Breast epithelium (tissue), 4 donors: ENCODE data around the gene CCL28. TPM values are rescaled to one million over a fixed set of nuclear protein-coding genes. Genes with fewer than 3 reads are reported as not detected.
"Not testable (repeated sequence)": the region's sequence is repeated elsewhere in the genome, so short reads cannot be mapped to it uniquely, and the experiment has no call there.

Experiments used
- DNase-seq, 2 donors: peaks; one replicate each; pipeline ENCODE4 v3.0.0-alpha.2; 2019; ENCODE audit warnings: low spot score in 2 of 2
- H3K27ac ChIP-seq, 2 donors: fragments of 200-600 bp; sonication (generic) in 1 of 2; one replicate each; pipeline ENCODE4 v1.5.1; 2016 to 2019; ENCODE audit warnings: mild to moderate bottlenecking in 1 of 2
- H3K27me3 ChIP-seq, 2 donors: fragments of 200-600 bp; sonication (generic) in 1 of 2; one replicate each; pipeline versions ENCODE4 v1.5.1 to v1.6.0; 2017 to 2019; ENCODE audit warnings: control low read depth in 1 of 2, mild to moderate bottlenecking in 1 of 2
- H3K36me3 ChIP-seq: fragments of 200-600 bp; one replicate; pipeline ENCODE4 v1.5.1; 2019
- H3K4me1 ChIP-seq, 2 donors: fragments of 200-600 bp; sonication (generic); one replicate each; pipeline ENCODE4 v1.5.1; 2016 to 2019; ENCODE audit warnings: control low read depth in 1 of 2
- H3K4me3 ChIP-seq, 3 donors: fragments of 200-600 bp; sonication (generic); 1 replicate in 2 of 3; 2 replicates in 1 of 3; pipeline ENCODE4 v1.5.1; 2016 to 2019; ENCODE audit warnings: mild to moderate bottlenecking in 3 of 3, moderate library complexity in 2 of 3
- H3K9me3 ChIP-seq, 2 donors: fragments of 200-600 bp; sonication (generic) in 1 of 2; one replicate each; pipeline ENCODE4 v1.5.1; 2016 to 2019; ENCODE audit warnings: control low read depth in 1 of 2
- POLR2A ChIP-seq: fragments of 450-650 bp; IDR thresholded peaks from one replicate; pipeline ENCODE4 v1.6.1; 2016; ENCODE audit warnings: antibody characterized with exemption, mild to moderate bottlenecking, moderate library complexity
- POLR2AphosphoS5 ChIP-seq, 3 donors: sonication (generic); formaldehyde crosslinking; IDR thresholded peaks; one replicate each; pipeline ENCODE4 v1.6.1; 2017; ENCODE audit warnings: antibody characterized with exemption in 3 of 3
- intact Hi-C: fragments of 100-400 bp; cut with DNase I; formaldehyde crosslinking; loops from one replicate; pipeline ENCODE4 v1.15.1; 2023; ENCODE audit warnings: low total_unique reads
- total RNA-seq, 3 donors: library from RNA; depleted of rRNA; stranded (reverse); fragments of >200 nt; gene quantifications; one replicate each; pipeline ENCODE4 v1.1.0, GENCODE V29; 2016
- TF ChIP-seq, protein P1 (sequence below), 3 donors: fragments of 450-650 bp; IDR thresholded peaks; one replicate each; pipeline ENCODE4 v1.5.1; 2016 to 2017; ENCODE audit warnings: antibody characterized with exemption in 3 of 3, mild to moderate bottlenecking in 3 of 3, moderate library complexity in 3 of 3

The CCL28 gene, protein sequence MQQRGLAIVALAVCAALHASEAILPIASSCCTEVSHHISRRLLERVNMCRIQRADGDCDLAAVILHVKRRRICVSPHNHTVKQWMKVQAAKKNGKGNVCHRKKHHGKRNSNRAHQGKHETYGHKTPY
- 100 to 1,000 TPM in 1 of 3 donors, 10 to 100 TPM in 1, 1 to 10 TPM in 1; 4.0 to 192 (median 53.4) TPM for total RNA-seq

DNA sequence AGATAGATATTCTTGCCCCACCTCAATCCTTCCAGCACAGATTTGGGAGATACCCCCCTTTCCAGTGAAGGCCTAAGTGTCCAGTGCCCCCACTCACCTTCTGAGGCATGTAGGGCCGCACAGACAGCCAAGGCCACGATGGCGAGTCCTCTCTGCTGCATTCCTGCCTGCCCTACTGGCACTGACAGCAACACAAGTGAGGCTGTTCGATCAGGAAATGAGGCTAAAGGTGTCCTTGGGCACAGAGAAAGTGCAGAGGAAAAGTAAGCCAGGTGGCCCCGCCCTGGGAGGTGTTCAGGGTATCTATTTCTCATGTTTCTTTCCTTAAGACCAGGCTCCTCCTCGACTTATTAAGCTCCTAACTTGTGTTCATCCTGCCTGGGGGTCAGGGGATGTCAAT is at the start of gene CCL28:
CCL28 (minus strand) TSS at position 236 of the 400 bp plus-strand sequence; CDS start at position 161, 75 bp downstream.
- no peaks in the 10 kb centered on the region for H3K4me1 ChIP-seq
- TF ChIP-seq, protein P1, sequence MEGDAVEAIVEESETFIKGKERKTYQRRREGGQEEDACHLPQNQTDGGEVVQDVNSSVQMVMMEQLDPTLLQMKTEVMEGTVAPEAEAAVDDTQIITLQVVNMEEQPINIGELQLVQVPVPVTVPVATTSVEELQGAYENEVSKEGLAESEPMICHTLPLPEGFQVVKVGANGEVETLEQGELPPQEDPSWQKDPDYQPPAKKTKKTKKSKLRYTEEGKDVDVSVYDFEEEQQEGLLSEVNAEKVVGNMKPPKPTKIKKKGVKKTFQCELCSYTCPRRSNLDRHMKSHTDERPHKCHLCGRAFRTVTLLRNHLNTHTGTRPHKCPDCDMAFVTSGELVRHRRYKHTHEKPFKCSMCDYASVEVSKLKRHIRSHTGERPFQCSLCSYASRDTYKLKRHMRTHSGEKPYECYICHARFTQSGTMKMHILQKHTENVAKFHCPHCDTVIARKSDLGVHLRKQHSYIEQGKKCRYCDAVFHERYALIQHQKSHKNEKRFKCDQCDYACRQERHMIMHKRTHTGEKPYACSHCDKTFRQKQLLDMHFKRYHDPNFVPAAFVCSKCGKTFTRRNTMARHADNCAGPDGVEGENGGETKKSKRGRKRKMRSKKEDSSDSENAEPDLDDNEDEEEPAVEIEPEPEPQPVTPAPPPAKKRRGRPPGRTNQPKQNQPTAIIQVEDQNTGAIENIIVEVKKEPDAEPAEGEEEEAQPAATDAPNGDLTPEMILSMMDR (IDR thresholded peaks at IDR 0.05): no peak
- TF ChIP-seq POLR2AphosphoS5 (IDR thresholded peaks at IDR 0.05): no peak
- H3K9me3 ChIP-seq: no peaks in the 10 kb centered on the region
- H3K36me3 ChIP-seq: no peaks in the 10 kb centered on the region
- DNase-seq: no peak
- peak within 1 kb of the TSS; percentile 69 to 79 for H3K27ac ChIP-seq
- peak within 1 kb of the TSS in 2 of 3 donors; percentile 17 to 41 for H3K4me3 ChIP-seq
- intact Hi-C loops: no loop called here
- H3K27me3 ChIP-seq: no peaks in the 10 kb centered on the region

DNA sequence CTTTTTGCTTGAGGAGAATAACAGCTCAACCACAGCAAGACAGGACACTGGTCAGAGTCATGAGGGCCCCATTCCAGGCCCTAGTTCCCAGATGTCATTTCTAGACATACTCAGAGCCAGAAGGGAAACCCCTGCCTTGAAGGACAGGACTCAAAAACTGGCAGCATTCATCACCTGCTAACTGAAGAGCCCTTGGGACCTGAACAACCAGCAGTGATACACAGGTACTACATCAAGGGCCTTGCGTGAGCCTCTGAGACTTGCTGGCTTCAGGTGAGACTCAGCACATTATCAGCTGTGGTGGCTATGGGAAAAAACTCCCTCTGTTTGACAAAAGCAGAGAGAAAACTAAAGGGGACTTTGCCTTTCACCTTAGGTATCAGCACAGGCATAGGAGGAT is 48.9 kb upstream of the CCL28 start:
- Histone ChIP-seq H3K4me3 (no peak overlapping the region), H3K36me3 (no peaks in the 10 kb centered on the region), H3K27ac (no peak overlapping the region), H3K9me3 (peaks cover 12 to 21% of the 10 kb centered on the region in 2 donors), H3K27me3 (no peaks in the 10 kb centered on the region), H3K4me1 (no peaks in the 10 kb centered on the region)
- intact Hi-C loops: no loop called here
- TF ChIP-seq POLR2A: no peak
- DNase-seq: no peak

DNA sequence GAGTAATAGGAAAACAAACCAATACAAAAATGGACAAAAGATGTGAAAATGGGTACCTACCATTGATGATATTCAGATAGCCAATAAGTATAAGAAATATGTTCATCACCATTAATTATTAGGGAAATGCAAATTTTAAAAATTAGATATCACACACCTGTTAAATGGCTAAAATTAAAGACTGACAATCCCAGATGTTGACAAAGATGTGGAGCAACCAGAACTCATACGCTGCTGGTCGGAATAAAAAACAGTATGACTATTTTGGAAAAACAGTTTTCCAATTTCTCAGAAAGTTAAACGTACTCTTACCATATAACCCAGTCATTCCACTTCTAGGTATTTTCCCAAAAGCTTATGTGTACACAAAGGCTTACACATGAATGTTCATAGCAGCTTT is 44.4 kb upstream of the CCL28 start:
- Histone ChIP-seq H3K27ac (no peak overlapping the region), H3K4me3 (no peak overlapping the region), H3K4me1 (no peaks in the 10 kb centered on the region), H3K9me3 (peaks cover 12 to 21% of the 10 kb centered on the region in 2 donors), H3K36me3 (no peaks in the 10 kb centered on the region), H3K27me3 (no peaks in the 10 kb centered on the region)
- DNase-seq: no peak
- TF ChIP-seq, protein P1 (IDR thresholded peaks at IDR 0.05): no peak
- TF ChIP-seq POLR2A: no peak
- no peak for TF ChIP-seq POLR2AphosphoS5 (IDR thresholded peaks at IDR 0.05)
- intact Hi-C loops: no loop called here

DNA sequence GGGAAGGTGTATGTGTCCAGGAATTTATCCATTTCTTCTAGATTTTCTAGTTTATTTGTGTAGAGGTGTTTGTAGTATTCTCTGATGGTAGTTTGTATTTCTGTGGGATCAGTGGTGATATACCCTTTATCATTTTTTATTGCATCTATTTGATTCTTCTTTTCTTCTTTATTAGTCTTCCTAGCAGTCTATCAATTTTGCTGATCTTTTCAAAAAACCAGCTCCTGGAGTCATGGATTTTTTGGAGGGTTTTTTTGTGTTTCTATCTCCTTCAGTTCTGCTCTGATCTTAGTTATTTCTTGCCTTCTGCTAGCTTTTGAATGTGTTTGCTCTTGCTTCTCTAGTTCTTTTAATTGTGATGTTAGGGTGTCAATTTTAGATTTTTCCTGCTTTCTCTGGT is 29.4 kb upstream of the CCL28 start:
- H3K27me3 ChIP-seq, DNase-seq, H3K36me3 ChIP-seq, H3K4me1 ChIP-seq, H3K4me3 ChIP-seq, intact Hi-C loops, H3K27ac ChIP-seq: not testable (repeated sequence)
- H3K9me3 ChIP-seq: peaks cover 18 to 20% of the 10 kb centered on the region in 2 donors

DNA sequence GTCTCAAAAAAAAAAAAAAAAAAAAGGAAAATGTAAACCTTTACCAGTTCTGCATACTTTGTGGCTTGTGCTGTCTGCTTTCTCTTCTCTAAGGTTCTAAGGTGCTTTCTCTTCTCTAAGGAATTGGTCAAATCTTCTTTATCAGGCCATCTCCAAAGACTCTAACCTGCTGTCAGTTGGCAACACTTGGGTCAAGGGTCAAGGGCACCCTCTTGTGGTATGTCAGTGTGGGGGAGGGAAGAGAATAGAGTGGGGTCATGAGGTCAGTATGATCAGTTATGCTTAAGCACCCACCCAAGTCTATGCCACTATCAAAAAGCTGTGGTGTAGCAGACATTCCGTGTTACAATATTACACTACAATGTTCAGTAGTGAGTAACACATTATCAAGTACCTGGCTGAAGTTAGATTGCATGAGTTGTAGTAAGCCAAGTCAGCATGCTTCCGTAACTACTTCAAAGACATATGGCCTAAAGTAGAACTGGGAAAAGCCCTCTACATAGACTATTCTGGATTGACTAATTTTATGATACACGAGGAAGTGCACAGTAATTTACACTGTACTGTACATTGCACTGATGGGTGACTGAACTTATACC is 25.0 kb upstream of the CCL28 start:
- Histone ChIP-seq H3K9me3 (peaks cover 13 to 20% of the 10 kb centered on the region in 2 donors), H3K36me3 (no peaks in the 10 kb centered on the region), H3K4me3 (no peak overlapping the region), H3K27me3 (no peaks in the 10 kb centered on the region), H3K4me1 (peaks cover 0 to 12% of the 10 kb centered on the region in 2 donors), H3K27ac (no peak overlapping the region)
- DNase-seq: no peak
- intact Hi-C loops: no loop called here
- TF ChIP-seq, protein P1 (IDR thresholded peaks at IDR 0.05): no peak
- TF ChIP-seq POLR2A: no peak
- no peak for TF ChIP-seq POLR2AphosphoS5 (IDR thresholded peaks at IDR 0.05)

DNA sequence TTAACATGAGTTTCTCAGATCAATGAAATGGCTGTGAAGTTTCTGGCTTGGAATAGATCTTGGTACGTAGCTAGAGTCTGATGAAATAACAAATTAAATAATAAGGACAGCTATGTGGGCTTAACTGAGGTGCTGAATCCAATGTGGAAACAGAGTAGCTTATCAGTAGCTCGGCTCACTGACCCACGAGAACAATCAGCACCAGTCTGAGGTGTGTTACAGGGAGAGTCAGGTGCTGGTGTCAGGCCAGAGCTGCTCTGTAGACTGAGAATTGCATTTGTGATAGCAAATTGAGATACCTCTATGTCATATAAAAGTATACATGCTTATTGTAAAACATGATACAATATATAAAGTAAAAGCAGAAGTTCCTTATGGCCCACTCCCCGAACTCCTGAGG is 21.2 kb upstream of the CCL28 start:
- Histone ChIP-seq H3K9me3 (no peaks in the 10 kb centered on the region), H3K27ac (peak overlapping the region; percentile 68 to 75), H3K4me1 (peaks cover 0 to 12% of the 10 kb centered on the region in 2 donors), H3K27me3 (no peaks in the 10 kb centered on the region), H3K4me3 (no peak overlapping the region), H3K36me3 (no peaks in the 10 kb centered on the region)
- TF ChIP-seq POLR2A: no peak
- TF ChIP-seq, protein P1 (IDR thresholded peaks at IDR 0.05): no peak
- no peak for TF ChIP-seq POLR2AphosphoS5 (IDR thresholded peaks at IDR 0.05)
- intact Hi-C loops: no loop called here
- DNase-seq: no peak
